Ovary (tissue), 9 donors: Measurements from ENCODE around the gene KRT8. TPM values are rescaled to one million over a fixed set of nuclear protein-coding genes. Genes with fewer than 3 reads are reported as not detected.

Source experiments
- DNase-seq, 5 donors: peaks; one replicate each; pipeline ENCODE4 v3.0.0-alpha.2; 2019 to 2020
- H3K27ac ChIP-seq, 2 donors: fragments of 200-600 bp; one replicate each; pipeline versions ENCODE4 v1.5.1 to v1.8.0; 2019 to 2022
- H3K27me3 ChIP-seq: fragments of 200-600 bp; one replicate; pipeline ENCODE4 v1.8.0; 2022
- H3K36me3 ChIP-seq: fragments of 200-600 bp; sonication (generic); one replicate; pipeline ENCODE4 v1.5.1; 2019
- H3K4me1 ChIP-seq: one replicate; pipeline ENCODE4 v1.8.1; 2013; ENCODE audit warnings: mild to moderate bottlenecking, moderate library complexity; ENCODE audit not compliant: insufficient read depth
- H3K4me3 ChIP-seq: fragments of 200-600 bp; sonication (generic); one replicate; pipeline ENCODE4 v1.5.1; 2017
- H3K9me3 ChIP-seq, 2 donors: fragments of 200-600 bp in 1 of 2; sonication (generic) in 1 of 2; one replicate each; pipeline versions ENCODE4 v1.5.1 to v1.8.1; 2013 to 2019; ENCODE audit warnings: mild to moderate bottlenecking in 1 of 2, moderate library complexity in 1 of 2
- CTCF ChIP-seq, 3 donors: fragments of 450-650 bp in 2 of 3; fragments of 200-600 bp in 1 of 3; IDR thresholded peaks; one replicate each; pipeline versions ENCODE4 v1.5.1 to v1.8.0; 2016 to 2022; ENCODE audit warnings: antibody characterized with exemption in 3 of 3, mild to moderate bottlenecking in 1 of 3
- EP300 ChIP-seq: sonication (generic); formaldehyde crosslinking; IDR thresholded peaks from one replicate; pipeline ENCODE4 v1.6.1; 2017; ENCODE audit warnings: antibody characterized with exemption
- POLR2A ChIP-seq: fragments of 450-650 bp; IDR thresholded peaks from one replicate; pipeline ENCODE4 v1.6.1; 2017; ENCODE audit warnings: antibody characterized with exemption, mild to moderate bottlenecking, moderate library complexity
- WGBS, 3 donors: extraction: QIAGEN DNeasy Blood & Tissue Kit in 1 of 3; methylation state at CpG; one replicate each; pipeline versions ENCODE4 v1.1.5 to v1.1.7; 2013 to 2017; 5-methylcytosine and 5-hydroxymethylcytosine counted together
- intact Hi-C, 4 donors: fragments of 100-400 bp; cut with DNase I; formaldehyde crosslinking; loops; one replicate each; pipeline versions ENCODE4 v1.11.0 to v1.15.1; 2022 to 2023
- polyA plus RNA-seq, 2 donors: library from polyadenylated mRNA; stranded (reverse); fragments of 200-250 nt in 1 of 2; fragments of 350-450 nt in 1 of 2; fragmentation: Illumina TruSeq in 1 of 2; extraction: RNeasy Lipid Tissue Mini Kit (QIAGEN cat#74804) in 1 of 2; gene quantifications; one replicate each; pipeline ENCODE4 v1.2.3, GENCODE V29; 2013 to 2014
- total RNA-seq, 7 donors: library from RNA; depleted of rRNA in 2 of 7; stranded (reverse); fragments of >200 nt in 2 of 7; fragmentation: NEBNext Ultra II Directional in 3 of 7; extraction: Animal tissue kit (Norgen Biotek cat#: 25700) in 3 of 7; gene quantifications; one replicate each; pipeline versions ENCODE4 v1.1.0 to v1.2.4, GENCODE V29; 2016 to 2023
- donor health status: DM: no; HTN: no; CAD: no; lungs with moderate emphysema.
- donor health status: DM: no; HTN: no; CAD: no.
- donor health status: Bipolar disorder and iron deficiency.
- donor health status: DM: yes; HTN: yes; CAD: no.
- donor health status: DM: no; HTN: no; CAD: no.
- donor health status: DM: yes; HTN: yes; CAD: no.

KRT8 gene
- total and polyA plus RNA-seq, 9 donors, result 2.7 to 663 (median 43.7) TPM

GRCh38 chr12:52950553-52950952 is 45.7 kb upstream of the KRT8 start:
- no peak for TF ChIP-seq POLR2A
- no peak for TF ChIP-seq CTCF (IDR thresholded peaks at IDR 0.05)
- TF ChIP-seq EP300, result no peak
- H3K4me3 ChIP-seq, result no peak overlapping the region
- H3K4me1 ChIP-seq, result no peaks in the 10 kb centered on the region
- intact Hi-C loops, result no loop called here
- no peak overlapping the region for H3K27ac ChIP-seq
- WGBS, 3 donors, result 75 to 84% (median 75%) methylated on average over 7 of the region's 7 CpGs
- no peaks in the 10 kb centered on the region for H3K36me3 ChIP-seq
- no peak for DNase-seq
- no peaks in the 10 kb centered on the region for H3K9me3 ChIP-seq
- H3K27me3 ChIP-seq, result no peaks in the 10 kb centered on the region

- TF ChIP-seq EP300, result no peak
- TF ChIP-seq CTCF (IDR thresholded peaks at IDR 0.05), result no peak
- TF ChIP-seq POLR2A, result no peak
Observed at GRCh38 chr12:52949413-52950331, 44.8 kb upstream of the KRT8 start.

GRCh38 chr12:52947738-52948423 is 43.0 kb upstream of the KRT8 start:
- no peaks in the 10 kb centered on the region for H3K4me1 ChIP-seq
- no peak overlapping the region for H3K27ac ChIP-seq
- DNase-seq, result no peak
- H3K4me3 ChIP-seq, result no peak overlapping the region
- H3K27me3 ChIP-seq, result no peaks in the 10 kb centered on the region
- no peak for TF ChIP-seq EP300
- H3K36me3 ChIP-seq, result no peaks in the 10 kb centered on the region
- H3K9me3 ChIP-seq, result no peaks in the 10 kb centered on the region
- WGBS, 3 donors, result 90 to 92% (median 91%) methylated on average over 12 of the region's 12 CpGs
- intact Hi-C loops, result no loop called here

More at GRCh38 chr12:52949413-52950331, 44.8 kb upstream of the KRT8 start:
- WGBS, 3 donors, result 45 to 54% (median 51%) methylated on average over 13 of the region's 13 CpGs
- no peak for DNase-seq
- Histone ChIP-seq H3K36me3 (no peaks in the 10 kb centered on the region), H3K4me3 (peak overlapping the region; percentile 46), H3K4me1 (no peaks in the 10 kb centered on the region), H3K27me3 (no peaks in the 10 kb centered on the region), H3K27ac (no peak overlapping the region), H3K9me3 (no peaks in the 10 kb centered on the region)
- intact Hi-C loops, result no loop called here

- H3K27ac ChIP-seq, result no peak overlapping the region
Observed at GRCh38 chr12:52946797-52947547, 42.1 kb upstream of the KRT8 start.

More at GRCh38 chr12:52946797-52947547, 42.1 kb upstream of the KRT8 start:
- Histone ChIP-seq H3K4me3 (no peak overlapping the region), H3K27me3 (no peaks in the 10 kb centered on the region), H3K36me3 (no peaks in the 10 kb centered on the region), H3K4me1 (no peaks in the 10 kb centered on the region), H3K9me3 (no peaks in the 10 kb centered on the region)
- WGBS, 3 donors, result 79 to 83% (median 83%) methylated on average over 10 of the region's 10 CpGs
- intact Hi-C loops, result no loop called here
- TF ChIP-seq POLR2A (no peak), EP300 (no peak), CTCF (IDR thresholded peaks at IDR 0.05) (no peak)
- no peak for DNase-seq
